Measurements from ENCODE around the gene CCN2. TPM values are rescaled to one million over a fixed set of nuclear protein-coding genes. Genes with fewer than 3 reads are reported as not detected.

CCN2 gene
- total RNA-seq, 2 donors from 2014 or later: 28.6 to 29.4 TPM

DNA sequence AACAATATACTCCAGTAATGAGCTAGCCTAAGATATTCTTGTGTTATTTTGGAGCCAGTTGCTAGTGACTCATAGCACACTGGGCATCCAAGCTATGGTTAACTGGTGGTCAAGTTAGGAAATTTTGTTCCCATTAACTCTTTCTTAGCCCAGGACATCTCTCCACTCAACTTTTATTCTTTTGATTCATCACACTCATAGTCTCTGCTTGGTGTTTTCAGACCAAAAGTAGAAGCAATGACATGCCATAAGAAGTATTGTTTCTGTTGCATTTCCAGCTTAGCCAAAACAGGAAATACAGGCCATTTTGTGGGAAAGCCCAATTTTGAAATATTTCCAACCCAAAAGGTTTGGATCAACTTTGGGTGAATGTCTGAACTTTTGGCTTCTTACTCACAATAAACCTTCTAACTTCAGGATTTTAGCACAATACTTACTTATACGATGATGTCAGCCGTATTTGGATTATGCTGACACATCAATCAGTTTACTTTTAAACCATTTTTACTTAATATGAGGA is 31.6 kb upstream of the CCN2 start:
- H3K36me3 Mint-ChIP-seq (ENCODE audit: low read depth): no peaks in the 10 kb centered on the region
- 100% methylated on average over 2 of the region's 2 CpGs; no CpG with 5 or more reads in 1 of the 2 experiments for WGBS, 2 experiments (ENCODE audit: insufficient coverage in 1 of 2, insufficient read length in 1 of 2)
- TF ChIP-seq, protein P1, sequence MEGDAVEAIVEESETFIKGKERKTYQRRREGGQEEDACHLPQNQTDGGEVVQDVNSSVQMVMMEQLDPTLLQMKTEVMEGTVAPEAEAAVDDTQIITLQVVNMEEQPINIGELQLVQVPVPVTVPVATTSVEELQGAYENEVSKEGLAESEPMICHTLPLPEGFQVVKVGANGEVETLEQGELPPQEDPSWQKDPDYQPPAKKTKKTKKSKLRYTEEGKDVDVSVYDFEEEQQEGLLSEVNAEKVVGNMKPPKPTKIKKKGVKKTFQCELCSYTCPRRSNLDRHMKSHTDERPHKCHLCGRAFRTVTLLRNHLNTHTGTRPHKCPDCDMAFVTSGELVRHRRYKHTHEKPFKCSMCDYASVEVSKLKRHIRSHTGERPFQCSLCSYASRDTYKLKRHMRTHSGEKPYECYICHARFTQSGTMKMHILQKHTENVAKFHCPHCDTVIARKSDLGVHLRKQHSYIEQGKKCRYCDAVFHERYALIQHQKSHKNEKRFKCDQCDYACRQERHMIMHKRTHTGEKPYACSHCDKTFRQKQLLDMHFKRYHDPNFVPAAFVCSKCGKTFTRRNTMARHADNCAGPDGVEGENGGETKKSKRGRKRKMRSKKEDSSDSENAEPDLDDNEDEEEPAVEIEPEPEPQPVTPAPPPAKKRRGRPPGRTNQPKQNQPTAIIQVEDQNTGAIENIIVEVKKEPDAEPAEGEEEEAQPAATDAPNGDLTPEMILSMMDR (conservative IDR thresholded peaks at IDR 0.05): no peak

DNA sequence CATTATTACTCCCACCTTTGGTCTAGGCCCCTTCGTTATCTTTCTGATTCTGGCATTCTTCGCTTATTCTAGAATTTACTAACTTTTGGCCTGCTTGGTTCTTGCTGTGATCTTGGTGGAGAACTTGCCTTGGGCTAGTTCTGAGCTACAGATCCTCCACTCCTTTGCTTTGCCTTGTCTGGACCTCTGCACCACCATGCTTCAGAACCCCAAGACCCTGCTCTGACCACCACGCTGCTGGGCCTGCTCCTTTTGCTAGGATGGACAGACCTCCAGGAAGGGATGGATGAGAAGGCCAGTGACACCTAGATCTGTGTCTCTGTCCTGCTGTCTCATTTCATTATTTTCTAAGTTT is 30.4 kb upstream of the CCN2 start:
- TF ChIP-seq, protein P1 (conservative IDR thresholded peaks at IDR 0.05): no peak
- Histone ChIP-seq H3K9me3 (ENCODE audit: control insufficient read depth, low read length) (no peaks in the 10 kb centered on the region), H3K4me1 (ENCODE audit: control insufficient read depth, insufficient read depth, low read length) (no peaks in the 10 kb centered on the region), H3K4me3 (ENCODE audit: low read length) (no peak overlapping the region), H3K27me3 (ENCODE audit: control insufficient read depth, insufficient read depth, low read length, poor library complexity, severe bottlenecking) (no peaks in the 10 kb centered on the region), H3K9ac (ENCODE audit: extremely low read depth, low read length, poor library complexity, severe bottlenecking) (no peak overlapping the region), H3K27ac (ENCODE audit: low read depth, low read length) (no peak overlapping the region), H3K36me3 (ENCODE audit: control insufficient read depth, insufficient read depth, low read length) (no peaks in the 10 kb centered on the region)
- H3K9me3 Mint-ChIP-seq: no peaks in the 10 kb centered on the region
- H3K27ac Mint-ChIP-seq: no peak overlapping the region
- 96% methylated on average over 3 of the region's 3 CpGs; no CpG with 5 or more reads in 1 of the 2 experiments for WGBS, 2 experiments (ENCODE audit: insufficient coverage in 1 of 2, insufficient read length in 1 of 2)
- no peaks in the 10 kb centered on the region for H3K36me3 Mint-ChIP-seq (ENCODE audit: low read depth)
- H3K27me3 Mint-ChIP-seq (ENCODE audit: insufficient read depth): no peaks in the 10 kb centered on the region
- H3K4me1 Mint-ChIP-seq: peaks cover 3% of the 10 kb centered on the region
- H3K4me3 Mint-ChIP-seq: no peak overlapping the region
- DNase-seq: no peak

More for the DNA sequence above, 31.6 kb upstream of the CCN2 start:
- no peak for DNase-seq
- peaks cover 3% of the 10 kb centered on the region for H3K4me1 Mint-ChIP-seq
- H3K9me3 Mint-ChIP-seq: no peaks in the 10 kb centered on the region
- Histone ChIP-seq H3K27ac (ENCODE audit: low read depth, low read length) (no peak overlapping the region), H3K9ac (ENCODE audit: extremely low read depth, low read length, poor library complexity, severe bottlenecking) (no peak overlapping the region), H3K4me3 (ENCODE audit: low read length) (no peak overlapping the region), H3K4me1 (ENCODE audit: control insufficient read depth, insufficient read depth, low read length) (no peaks in the 10 kb centered on the region), H3K36me3 (ENCODE audit: control insufficient read depth, insufficient read depth, low read length) (no peaks in the 10 kb centered on the region), H3K27me3 (ENCODE audit: control insufficient read depth, insufficient read depth, low read length, poor library complexity, severe bottlenecking) (no peaks in the 10 kb centered on the region), H3K9me3 (ENCODE audit: control insufficient read depth, low read length) (no peaks in the 10 kb centered on the region)
- H3K4me3 Mint-ChIP-seq: no peak overlapping the region
- H3K27ac Mint-ChIP-seq: no peak overlapping the region
- no peaks in the 10 kb centered on the region for H3K27me3 Mint-ChIP-seq (ENCODE audit: insufficient read depth)

DNA sequence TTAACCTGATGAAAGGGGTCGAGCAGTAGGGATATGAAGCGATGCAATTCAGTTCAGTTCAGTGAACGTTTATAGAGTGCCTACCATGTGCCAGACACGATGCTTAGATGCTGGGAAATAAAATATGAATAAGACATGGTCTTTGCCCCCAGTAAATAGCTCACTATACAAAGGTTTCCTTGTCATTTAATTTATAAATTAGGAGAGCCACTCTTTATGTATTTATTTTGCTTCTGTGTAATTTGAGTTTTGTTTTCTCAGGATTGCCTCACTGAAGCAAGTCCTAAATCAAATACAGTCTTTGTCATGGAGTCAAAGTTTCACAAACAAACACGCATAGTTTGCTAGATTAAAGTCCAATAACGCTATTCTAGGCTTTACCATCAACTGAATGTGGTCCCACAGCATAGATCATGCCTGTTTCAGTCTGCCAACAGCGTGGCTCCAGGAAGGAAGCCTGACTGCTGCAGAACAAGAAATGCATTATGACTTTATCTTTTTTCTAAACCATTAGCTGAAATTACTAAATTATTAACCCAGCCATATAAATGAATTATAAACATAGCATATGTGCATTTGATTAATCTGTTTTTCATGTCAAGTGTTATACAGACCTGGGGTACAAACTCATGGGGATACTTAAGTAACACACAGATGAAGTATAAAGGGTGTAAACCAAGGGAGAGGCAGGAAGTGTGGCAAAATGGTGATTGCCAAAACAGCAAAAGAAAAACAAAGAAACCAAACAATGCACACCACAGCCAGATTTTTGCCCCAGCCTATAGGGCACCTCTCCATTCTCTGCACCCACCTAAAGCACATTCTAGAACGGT is 29.8 kb upstream of the CCN2 start:
- Histone ChIP-seq H3K27me3 (ENCODE audit: control insufficient read depth, insufficient read depth, low read length, poor library complexity, severe bottlenecking) (no peaks in the 10 kb centered on the region), H3K4me3 (ENCODE audit: low read length) (no peak overlapping the region), H3K9ac (ENCODE audit: extremely low read depth, low read length, poor library complexity, severe bottlenecking) (no peak overlapping the region), H3K4me1 (ENCODE audit: control insufficient read depth, insufficient read depth, low read length) (no peaks in the 10 kb centered on the region), H3K9me3 (ENCODE audit: control insufficient read depth, low read length) (no peaks in the 10 kb centered on the region), H3K27ac (ENCODE audit: low read depth, low read length) (no peak overlapping the region), H3K36me3 (ENCODE audit: control insufficient read depth, insufficient read depth, low read length) (no peaks in the 10 kb centered on the region)
- no peaks in the 10 kb centered on the region for H3K27me3 Mint-ChIP-seq (ENCODE audit: insufficient read depth)
- H3K27ac Mint-ChIP-seq: no peak overlapping the region
- 94 to 98% methylated on average over 5 to 8 of the region's 8 CpGs for WGBS, 2 experiments (ENCODE audit: insufficient coverage in 1 of 2, insufficient read length in 1 of 2)
- H3K9me3 Mint-ChIP-seq: no peaks in the 10 kb centered on the region
- H3K36me3 Mint-ChIP-seq (ENCODE audit: low read depth): no peaks in the 10 kb centered on the region
- no peak for DNase-seq
- H3K4me1 Mint-ChIP-seq: peaks cover 3% of the 10 kb centered on the region
- no peak overlapping the region for H3K4me3 Mint-ChIP-seq
- TF ChIP-seq, protein P1 (conservative IDR thresholded peaks at IDR 0.05): no peak

Measured in endodermal cell (in vitro differentiated cells).